Caco-2 (cell line): ENCODE data around the gene JADE2. TPM values are rescaled to one million over a fixed set of nuclear protein-coding genes. Genes with fewer than 3 reads are reported as not detected.
"Not testable (repeated sequence)": the region's sequence is repeated elsewhere in the genome, so short reads cannot be mapped to it uniquely, and the experiment has no call there.

Source experiments
- BruUV-seq: library from RNA; stranded (reverse); fragments of 400-500 nt; replicated peaks from 2 replicates; lab custom pipeline; 2021; lab: Mats Ljungman, UMichigan
- CTCF ChIA-PET: fragments of 300-600 bp; sonication (Branson Sonifier 250); formaldehyde crosslinking; loops from one replicate; lab custom pipeline; 2022; ENCODE audit warnings: antibody characterized with exemption; lab: Charles Lee
- POLR2A ChIA-PET: fragments of 300-600 bp; sonication (Branson Sonifier 250); formaldehyde crosslinking; loops from one replicate; lab custom pipeline; 2022; ENCODE audit warnings: antibody characterized with exemption; lab: Charles Lee
- DNase-seq, 2 experiments: peaks; one replicate each; pipeline versions ENCODE4 v3.0.0 to v3.0.0-alpha.2; 2020 to 2022
- H3K27me3 ChIP-seq: replicated peaks from 2 replicates; pipeline ENCODE4 v1.6.0; 2011; ENCODE audit warnings: low read length; ENCODE audit not compliant: control insufficient read depth, insufficient read depth
- H3K36me3 ChIP-seq: 2 replicates; pipeline ENCODE4 v1.5.1; 2011; ENCODE audit warnings: low read length; ENCODE audit not compliant: control insufficient read depth, insufficient read depth
- H3K4me1 ChIP-seq: fragments of 250-450 bp; sonication (Bioruptor Pico); 2 replicates; pipeline ENCODE4 v1.5.1; 2020; ENCODE audit warnings: mild to moderate bottlenecking
- H3K4me3 ChIP-seq: 2 replicates; pipeline ENCODE4 v1.5.1; 2011; ENCODE audit warnings: low read depth, mild to moderate bottlenecking, control low read depth, low read length
- H3K9me3 ChIP-seq: fragments of 250-450 bp; sonication (Bioruptor Pico); 2 replicates; pipeline ENCODE4 v1.5.1; 2020; ENCODE audit warnings: mild to moderate bottlenecking, moderate library complexity
- H3K27ac Mint-ChIP-seq: one replicate; pipeline ENCODE4 v1.8.0; 2022; ENCODE audit warnings: mixed read lengths; ENCODE audit not compliant: unreplicated experiment
- H3K27me3 Mint-ChIP-seq: one replicate; pipeline ENCODE4 v1.8.0; 2022; ENCODE audit warnings: mixed read lengths; ENCODE audit not compliant: insufficient read depth, unreplicated experiment
- H3K36me3 Mint-ChIP-seq: one replicate; pipeline ENCODE4 v1.8.0; 2022; ENCODE audit warnings: mild to moderate bottlenecking, mixed read lengths; ENCODE audit not compliant: insufficient read depth, unreplicated experiment
- H3K4me1 Mint-ChIP-seq: one replicate; pipeline ENCODE4 v1.8.0; 2022; ENCODE audit warnings: low read depth, mixed read lengths; ENCODE audit not compliant: unreplicated experiment
- H3K4me3 Mint-ChIP-seq: one replicate; pipeline ENCODE4 v1.8.0; 2022; ENCODE audit warnings: mild to moderate bottlenecking, moderate library complexity, mixed read lengths; ENCODE audit not compliant: unreplicated experiment
- H3K9me3 Mint-ChIP-seq: one replicate; pipeline ENCODE4 v1.8.0; 2022; ENCODE audit warnings: mixed read lengths; ENCODE audit not compliant: unreplicated experiment
- CTCF ChIP-seq, 2 experiments: fragments of 200-600 bp in 1 of 2; IDR thresholded peaks; 1 replicate in 1 of 2; 2 replicates in 1 of 2; pipeline versions ENCODE4 v1.5.1 to v1.8.0; 2011 to 2022; ENCODE audit warnings: antibody characterized with exemption in 1 of 2, control low read depth in 1 of 2, inconsistent platforms in 1 of 2, low read depth in 1 of 2, low read length in 1 of 2, mild to moderate bottlenecking in 1 of 2, moderate library complexity in 1 of 2; ENCODE audit not compliant: insufficient read depth in 1 of 2, severe bottlenecking in 1 of 2, unreplicated experiment in 1 of 2
- intact Hi-C: fragments of 100-400 bp; cut with micrococcal nuclease; formaldehyde crosslinking; loops from one replicate; pipeline ENCODE4 v1.10.0; 2022; ENCODE audit not compliant: unreplicated experiment
- total RNA-seq: library from RNA; stranded (reverse); gene quantifications from 2 replicates; pipeline ENCODE4 v1.2.3, GENCODE V29; 2022

The JADE2 gene
- total RNA-seq, 1 experiment from 2014 or later: 67.6 TPM

GRCh38 chr5:134493461-134494055 is 31.9 kb upstream of the JADE2 start:
- Mint-ChIP-seq H3K36me3 (no peaks in the 10 kb centered on the region), H3K4me1 (no peaks in the 10 kb centered on the region), H3K4me3 (no peak overlapping the region), H3K9me3 (no peaks in the 10 kb centered on the region), H3K27ac (no peak overlapping the region), H3K27me3 (no peaks in the 10 kb centered on the region)
- Histone ChIP-seq H3K9me3 (no peaks in the 10 kb centered on the region), H3K27me3 (no peaks in the 10 kb centered on the region), H3K4me1 (no peaks in the 10 kb centered on the region), H3K4me3 (no peak overlapping the region), H3K36me3 (no peaks in the 10 kb centered on the region)
- BruUV-seq: no TSS peak
- ChIA-PET CTCF (no interaction called here), POLR2A (interaction anchor here (1.4 kb wide), 1 partner anchor 10 kb away, joined by 4 read pairs; no protein-coding TSS in a partner anchor)
- TF ChIP-seq CTCF (IDR thresholded peaks at IDR 0.05; ENCODE audit: insufficient read depth in 1 of 2, low read depth in 1 of 2, low read length in 1 of 2, severe bottlenecking in 1 of 2, unreplicated experiment in 1 of 2): no peak
- intact Hi-C loops: no loop called here
- DNase-seq: no peak

- CTCF ChIA-PET: no interaction called here
- no TSS peak for BruUV-seq
- Histone ChIP-seq H3K4me3 (no peak overlapping the region), H3K4me1 (no peaks in the 10 kb centered on the region), H3K36me3 (no peaks in the 10 kb centered on the region), H3K9me3 (no peaks in the 10 kb centered on the region), H3K27me3 (no peaks in the 10 kb centered on the region)
- Mint-ChIP-seq H3K36me3 (no peaks in the 10 kb centered on the region), H3K9me3 (no peaks in the 10 kb centered on the region), H3K27ac (no peak overlapping the region), H3K27me3 (no peaks in the 10 kb centered on the region), H3K4me3 (no peak overlapping the region), H3K4me1 (no peaks in the 10 kb centered on the region)
- TF ChIP-seq CTCF (IDR thresholded peaks at IDR 0.05; ENCODE audit: insufficient read depth in 1 of 2, low read depth in 1 of 2, low read length in 1 of 2, severe bottlenecking in 1 of 2, unreplicated experiment in 1 of 2): no peak
- intact Hi-C loops: no loop called here
- peak in 1 of 2 experiments; percentile 7 for DNase-seq
- POLR2A ChIA-PET: no interaction called here
These were observed 30.7 kb upstream of the JADE2 start for GRCh38 chr5:134494780-134495179.

GRCh38 chr5:134499905-134500304 is 25.6 kb upstream of the JADE2 start:
- intact Hi-C loops, H3K4me1 Mint-ChIP-seq, H3K9me3 Mint-ChIP-seq, H3K27ac Mint-ChIP-seq, BruUV-seq, H3K36me3 Mint-ChIP-seq, H3K9me3 ChIP-seq, H3K27me3 ChIP-seq, H3K27me3 Mint-ChIP-seq, H3K4me3 Mint-ChIP-seq, H3K4me3 ChIP-seq, H3K36me3 ChIP-seq: not testable (repeated sequence)
- POLR2A ChIA-PET: interaction anchor here (0.6 kb wide), 1 partner anchor 34 kb away, joined by 3 read pairs; no protein-coding TSS in a partner anchor
- CTCF ChIA-PET: interaction anchor here (1.4 kb wide), 1 partner anchor 12 kb away, joined by 3 read pairs; no protein-coding TSS in a partner anchor
- DNase-seq: peak in 1 of 2 experiments; percentile 7
- peaks cover 19% of the 10 kb centered on the region for H3K4me1 ChIP-seq
